GM12873 (cell line): ENCODE measurements around the gene N4BP3.
A peak's percentile ranks its signal among the peaks of the same experiment; 100 is the strongest.

ENCODE experiments used
- TF ChIP-seq, protein P1 (sequence below): IDR thresholded peaks from 2 replicates; pipeline ENCODE4 v1.5.1; 2012; ENCODE audit warnings: low read depth, mild to moderate bottlenecking, moderate library complexity, low read length, control low read depth; ENCODE audit not compliant: insufficient read depth; ENCODE audit errors: missing control alignments

N4BP3 gene

DNA sequence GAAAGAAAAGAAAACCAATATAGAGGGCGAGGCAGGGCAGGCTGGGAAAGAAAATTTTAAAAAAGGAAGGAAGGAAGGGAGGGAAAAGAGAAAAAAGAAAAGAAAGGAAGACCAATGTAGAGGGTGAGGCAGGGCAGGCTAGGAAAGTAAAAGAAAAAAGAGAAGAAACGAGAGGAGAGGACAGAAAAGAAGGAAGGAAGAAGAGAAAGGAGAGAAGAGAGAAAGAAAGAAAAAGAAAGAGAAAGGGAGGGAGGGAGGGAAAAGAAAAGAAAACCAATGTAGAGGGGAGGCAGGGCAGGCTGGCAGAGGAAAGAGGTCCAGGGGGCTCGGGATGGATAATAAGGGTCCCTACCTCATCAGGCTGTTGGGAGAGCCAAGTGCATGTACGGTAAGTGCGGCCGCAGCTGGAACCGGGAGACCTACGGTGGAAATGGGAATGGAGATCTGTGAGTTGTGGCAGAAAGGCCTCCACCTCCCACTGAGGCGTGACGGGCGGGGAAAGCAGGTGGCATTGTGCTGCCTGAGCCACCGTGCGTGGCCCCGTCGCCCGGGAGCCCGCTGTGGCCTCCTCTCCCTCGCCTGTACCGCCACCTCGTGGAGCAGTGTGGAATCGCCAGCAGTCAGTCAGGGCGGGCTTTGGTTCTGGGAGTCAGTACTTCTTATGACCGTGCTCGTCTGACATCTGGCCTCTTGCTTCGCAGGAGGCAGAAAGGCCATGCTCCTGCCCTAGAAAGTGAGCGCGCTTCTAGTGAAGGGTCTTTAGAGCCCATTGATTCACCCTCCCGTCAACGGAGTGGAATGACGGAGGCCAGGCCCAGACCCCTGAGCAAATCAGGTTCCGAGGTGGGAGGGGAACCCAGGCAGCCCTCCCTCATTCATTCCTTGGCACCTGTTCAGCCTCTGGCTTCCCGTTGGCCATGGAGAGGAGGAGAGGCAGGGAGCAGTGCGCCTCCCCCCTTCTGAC is 50.7 kb downstream of the N4BP3 start:
- TF ChIP-seq, protein P1, sequence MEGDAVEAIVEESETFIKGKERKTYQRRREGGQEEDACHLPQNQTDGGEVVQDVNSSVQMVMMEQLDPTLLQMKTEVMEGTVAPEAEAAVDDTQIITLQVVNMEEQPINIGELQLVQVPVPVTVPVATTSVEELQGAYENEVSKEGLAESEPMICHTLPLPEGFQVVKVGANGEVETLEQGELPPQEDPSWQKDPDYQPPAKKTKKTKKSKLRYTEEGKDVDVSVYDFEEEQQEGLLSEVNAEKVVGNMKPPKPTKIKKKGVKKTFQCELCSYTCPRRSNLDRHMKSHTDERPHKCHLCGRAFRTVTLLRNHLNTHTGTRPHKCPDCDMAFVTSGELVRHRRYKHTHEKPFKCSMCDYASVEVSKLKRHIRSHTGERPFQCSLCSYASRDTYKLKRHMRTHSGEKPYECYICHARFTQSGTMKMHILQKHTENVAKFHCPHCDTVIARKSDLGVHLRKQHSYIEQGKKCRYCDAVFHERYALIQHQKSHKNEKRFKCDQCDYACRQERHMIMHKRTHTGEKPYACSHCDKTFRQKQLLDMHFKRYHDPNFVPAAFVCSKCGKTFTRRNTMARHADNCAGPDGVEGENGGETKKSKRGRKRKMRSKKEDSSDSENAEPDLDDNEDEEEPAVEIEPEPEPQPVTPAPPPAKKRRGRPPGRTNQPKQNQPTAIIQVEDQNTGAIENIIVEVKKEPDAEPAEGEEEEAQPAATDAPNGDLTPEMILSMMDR = peak; percentile 100

DNA sequence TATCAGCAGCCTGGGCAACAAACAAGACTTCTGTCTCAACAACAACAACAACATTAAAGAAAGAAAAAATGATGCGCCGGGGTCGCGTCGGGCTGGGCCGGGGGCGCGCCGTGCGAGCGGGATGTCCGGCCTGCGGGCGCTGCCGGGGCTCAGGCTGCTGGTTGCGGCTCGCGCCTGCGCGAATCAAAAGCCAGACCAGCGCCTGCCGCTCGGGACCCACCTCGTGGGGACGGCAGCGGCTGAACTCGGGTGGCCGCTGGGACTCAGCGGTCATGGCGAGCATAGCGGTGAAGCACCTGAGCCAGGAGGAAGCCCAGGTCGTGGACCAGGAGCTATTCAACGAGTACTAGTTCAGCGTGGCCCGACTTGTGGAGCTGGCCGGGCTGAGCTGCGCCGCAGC is 52.2 kb downstream of the N4BP3 start:
- TF ChIP-seq, protein P1 = no peak

DNA sequence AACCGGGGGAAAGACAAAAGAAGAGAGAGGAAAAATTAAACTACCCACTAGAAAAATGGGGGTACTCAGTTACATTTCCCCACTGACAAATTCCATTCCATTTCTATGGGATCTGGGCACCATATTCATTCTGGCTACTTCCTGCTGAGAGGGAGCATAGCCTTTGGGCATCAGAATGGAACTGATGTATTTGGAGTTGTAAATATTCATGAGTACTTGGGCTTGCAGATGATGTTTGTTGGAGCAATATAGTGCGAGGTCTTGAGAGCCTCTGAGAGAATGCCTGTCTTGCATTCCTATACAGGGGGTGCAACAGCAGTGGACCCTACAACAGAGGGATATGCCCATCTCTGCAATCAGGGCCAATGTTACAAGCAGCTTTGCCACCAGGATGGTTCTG is 57.1 kb downstream of the N4BP3 start:
- TF ChIP-seq, protein P1 = no peak

DNA sequence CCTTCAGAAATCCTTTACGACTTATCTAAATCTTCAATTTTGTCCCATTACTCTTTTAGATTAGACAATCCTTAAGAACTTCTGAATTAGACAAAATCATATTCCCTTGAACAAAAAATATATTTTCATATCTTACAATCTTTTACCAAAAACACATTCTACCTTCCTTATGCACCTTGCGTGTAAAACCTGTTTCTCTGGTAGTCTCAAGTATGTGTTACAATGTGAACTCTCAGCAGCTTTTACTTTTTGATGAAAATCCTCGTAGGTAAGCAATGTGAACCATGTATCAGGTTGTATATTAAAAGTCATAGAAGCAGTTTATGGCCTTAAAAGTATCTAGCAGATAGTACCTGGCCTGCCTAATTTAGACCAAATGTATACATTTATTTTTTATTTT is 61.1 kb downstream of the N4BP3 start:
- TF ChIP-seq, protein P1 = no peak
